Measurements from ENCODE around the gene ELOVL5.
"Not testable (repeated sequence)": the region's sequence is repeated elsewhere in the genome, so short reads cannot be mapped to it uniquely, and the experiment has no call there.

ELOVL5 gene

GRCh38 chr6:53348371-53349208 is at the start of gene ELOVL5:
ELOVL5 (minus strand) TSS chr6:53348950; CDS start chr6:53295699, 53,251 bp downstream.
- CTCF ChIA-PET: interaction anchor here (0.6 to 1.3 kb wide), 2 partner anchors 88 to 442 kb away, joined by 3 to 6 read pairs; no protein-coding TSS in a partner anchor
- no peak for TF ChIP-seq FOXK2 (IDR thresholded peaks at IDR 0.05)
- no peak for TF ChIP-seq ZNF384 (IDR thresholded peaks at IDR 0.05)
- TF ChIP-seq L3MBTL2 (conservative IDR thresholded peaks at IDR 0.05): peak; percentile 83
- TF ChIP-seq HDGF (IDR thresholded peaks at IDR 0.05; ENCODE audit: borderline replicate concordance): no peak
- TF ChIP-seq FOXM1 (IDR thresholded peaks at IDR 0.05; ENCODE audit: borderline replicate concordance): no peak
- TF ChIP-seq SP1 (IDR thresholded peaks at IDR 0.05): no peak
- TF ChIP-seq FOXA1 (IDR thresholded peaks at IDR 0.05): no peak
- no peak for TF ChIP-seq ARNT (IDR thresholded peaks at IDR 0.05)
- no peak for TF ChIP-seq PKNOX1 (IDR thresholded peaks at IDR 0.05)
- TF ChIP-seq CTBP1 (IDR thresholded peaks at IDR 0.05; ENCODE audit: borderline replicate concordance): no peak
- no peak for TF ChIP-seq NFRKB (IDR thresholded peaks at IDR 0.05)
- TF ChIP-seq ELF4 (IDR thresholded peaks at IDR 0.05): no peak
- TF ChIP-seq SUZ12 (IDR thresholded peaks at IDR 0.05): no peak
- TF ChIP-seq BHLHE40 (IDR thresholded peaks at IDR 0.05; ENCODE audit: borderline replicate concordance): no peak
- TF ChIP-seq TARDBP (IDR thresholded peaks at IDR 0.05): peak; percentile 60
- TF ChIP-seq LEF1 (IDR thresholded peaks at IDR 0.05; ENCODE audit: borderline replicate concordance): no peak
- peak; percentile 87 for DNase-seq (ENCODE audit: extremely low spot score)
- POLR2A ChIA-PET: interaction anchor here (1.2 to 4.6 kb wide), 3 partner anchors 9 to 12 kb away, joined by 3 to 23 read pairs (median 4); no protein-coding TSS in a partner anchor

GRCh38 chr6:53397283-53397682 is 48.5 kb upstream of the ELOVL5 start:
- ChIA-PET POLR2A (no interaction called here), CTCF (no interaction called here)
- TF ChIP-seq FOXM1 (IDR thresholded peaks at IDR 0.05; ENCODE audit: borderline replicate concordance) (no peak), SUZ12 (IDR thresholded peaks at IDR 0.05) (no peak), BHLHE40 (IDR thresholded peaks at IDR 0.05; ENCODE audit: borderline replicate concordance) (no peak), L3MBTL2 (conservative IDR thresholded peaks at IDR 0.05) (no peak), FOXK2 (IDR thresholded peaks at IDR 0.05) (no peak), TARDBP (IDR thresholded peaks at IDR 0.05) (no peak), LEF1 (IDR thresholded peaks at IDR 0.05; ENCODE audit: borderline replicate concordance) (no peak), CTBP1 (IDR thresholded peaks at IDR 0.05; ENCODE audit: borderline replicate concordance) (no peak), ZNF384 (IDR thresholded peaks at IDR 0.05) (no peak), FOXA1 (IDR thresholded peaks at IDR 0.05) (no peak), SP1 (IDR thresholded peaks at IDR 0.05) (no peak), ARNT (IDR thresholded peaks at IDR 0.05) (no peak), NFRKB (IDR thresholded peaks at IDR 0.05) (no peak), ELF4 (IDR thresholded peaks at IDR 0.05) (no peak), HDGF (IDR thresholded peaks at IDR 0.05; ENCODE audit: borderline replicate concordance) (no peak)
- no peak for DNase-seq (ENCODE audit: extremely low spot score)

GRCh38 chr6:53395986-53396385 is 47.2 kb upstream of the ELOVL5 start:
- no peak for TF ChIP-seq HDGF (IDR thresholded peaks at IDR 0.05; ENCODE audit: borderline replicate concordance)
- ChIA-PET POLR2A (no interaction called here), CTCF (no interaction called here)
- no peak for DNase-seq (ENCODE audit: extremely low spot score)

DNA sequence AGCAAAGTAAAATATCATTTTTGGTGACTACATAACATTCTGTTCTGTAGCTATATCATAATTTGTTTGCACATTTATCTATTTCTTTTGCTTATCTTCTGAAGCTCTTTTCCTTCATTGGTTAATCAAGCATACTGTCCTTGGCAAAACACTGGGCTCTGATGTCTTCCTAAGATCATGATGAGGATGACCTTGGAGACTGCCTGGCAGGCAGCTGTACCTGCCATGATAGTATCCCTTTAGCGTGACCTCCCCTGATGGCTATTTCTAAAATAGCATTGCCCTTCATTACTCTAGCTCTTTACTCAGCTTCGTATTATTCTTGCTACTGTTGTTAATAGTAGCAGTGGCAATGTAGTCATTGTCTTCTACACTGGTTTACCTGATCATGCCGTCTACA is 46.0 kb upstream of the ELOVL5 start:
- TF ChIP-seq SUZ12 (IDR thresholded peaks at IDR 0.05) (no peak), SP1 (IDR thresholded peaks at IDR 0.05) (no peak), PKNOX1 (IDR thresholded peaks at IDR 0.05) (no peak), BHLHE40 (IDR thresholded peaks at IDR 0.05; ENCODE audit: borderline replicate concordance) (no peak), CTBP1 (IDR thresholded peaks at IDR 0.05; ENCODE audit: borderline replicate concordance) (no peak), FOXA1 (IDR thresholded peaks at IDR 0.05) (no peak), L3MBTL2 (conservative IDR thresholded peaks at IDR 0.05) (no peak), ARNT (IDR thresholded peaks at IDR 0.05) (no peak), HDGF (IDR thresholded peaks at IDR 0.05; ENCODE audit: borderline replicate concordance) (no peak), FOXK2 (IDR thresholded peaks at IDR 0.05) (no peak), LEF1 (IDR thresholded peaks at IDR 0.05; ENCODE audit: borderline replicate concordance) (no peak), NFRKB (IDR thresholded peaks at IDR 0.05) (no peak), TARDBP (IDR thresholded peaks at IDR 0.05) (no peak), FOXM1 (IDR thresholded peaks at IDR 0.05; ENCODE audit: borderline replicate concordance) (no peak), ELF4 (IDR thresholded peaks at IDR 0.05) (no peak), ZNF384 (IDR thresholded peaks at IDR 0.05) (no peak)
- POLR2A ChIA-PET: interaction anchor here (1.2 kb wide), 1 partner anchor 35 kb away, joined by 4 read pairs; no protein-coding TSS in a partner anchor
- DNase-seq (ENCODE audit: extremely low spot score): no peak
- CTCF ChIA-PET: interaction anchor here (0.6 kb wide), 1 partner anchor 80 kb away, joined by 3 read pairs; no protein-coding TSS in a partner anchor

- ChIA-PET POLR2A (no interaction called here), CTCF (no interaction called here)
- DNase-seq (ENCODE audit: extremely low spot score): no peak
- TF ChIP-seq LEF1 (IDR thresholded peaks at IDR 0.05; ENCODE audit: borderline replicate concordance) (no peak), TARDBP (IDR thresholded peaks at IDR 0.05) (no peak), SP1 (IDR thresholded peaks at IDR 0.05) (no peak)
Observed at GRCh38 chr6:53391170-53391569, 42.4 kb upstream of the ELOVL5 start.

GRCh38 chr6:53390010-53390409 is 41.3 kb upstream of the ELOVL5 start:
- DNase-seq (ENCODE audit: extremely low spot score): no peak
- ChIA-PET POLR2A (no interaction called here), CTCF (no interaction called here)
- TF ChIP-seq ARNT (IDR thresholded peaks at IDR 0.05) (no peak), BHLHE40 (IDR thresholded peaks at IDR 0.05; ENCODE audit: borderline replicate concordance) (no peak), FOXK2 (IDR thresholded peaks at IDR 0.05) (no peak), LEF1 (IDR thresholded peaks at IDR 0.05; ENCODE audit: borderline replicate concordance) (no peak), NFRKB (IDR thresholded peaks at IDR 0.05) (no peak), TARDBP (IDR thresholded peaks at IDR 0.05) (no peak), CTBP1 (IDR thresholded peaks at IDR 0.05; ENCODE audit: borderline replicate concordance) (no peak), PKNOX1 (IDR thresholded peaks at IDR 0.05) (no peak), ZNF384 (IDR thresholded peaks at IDR 0.05) (no peak), FOXM1 (IDR thresholded peaks at IDR 0.05; ENCODE audit: borderline replicate concordance) (no peak), HDGF (IDR thresholded peaks at IDR 0.05; ENCODE audit: borderline replicate concordance) (no peak), SP1 (IDR thresholded peaks at IDR 0.05) (no peak), ELF4 (IDR thresholded peaks at IDR 0.05) (no peak), FOXA1 (IDR thresholded peaks at IDR 0.05) (no peak), SUZ12 (IDR thresholded peaks at IDR 0.05) (no peak), L3MBTL2 (conservative IDR thresholded peaks at IDR 0.05) (no peak)

DNA sequence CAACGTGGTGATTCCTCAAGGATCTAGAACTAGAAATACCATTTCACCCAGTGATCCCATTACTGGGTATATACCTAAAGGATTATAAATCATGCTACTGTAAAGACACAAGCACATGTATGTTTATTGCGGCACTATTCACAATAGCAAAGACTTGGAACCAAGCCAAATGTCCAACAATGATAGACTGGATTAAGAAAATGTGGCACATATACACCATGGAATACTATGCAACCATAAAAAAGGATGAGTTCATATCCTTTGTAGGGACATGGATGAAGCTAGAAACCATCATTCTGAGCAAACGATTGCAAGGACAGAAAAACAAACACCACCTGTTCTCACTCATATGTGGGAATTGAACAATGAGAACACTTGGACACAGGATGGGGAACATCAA is 39.9 kb upstream of the ELOVL5 start:
- POLR2A ChIA-PET; CTCF ChIA-PET; DNase-seq (ENCODE audit: extremely low spot score): not testable (repeated sequence)

All from HEK293T (cell line).